Measurements from ENCODE around the gene NOP9.

DNA sequence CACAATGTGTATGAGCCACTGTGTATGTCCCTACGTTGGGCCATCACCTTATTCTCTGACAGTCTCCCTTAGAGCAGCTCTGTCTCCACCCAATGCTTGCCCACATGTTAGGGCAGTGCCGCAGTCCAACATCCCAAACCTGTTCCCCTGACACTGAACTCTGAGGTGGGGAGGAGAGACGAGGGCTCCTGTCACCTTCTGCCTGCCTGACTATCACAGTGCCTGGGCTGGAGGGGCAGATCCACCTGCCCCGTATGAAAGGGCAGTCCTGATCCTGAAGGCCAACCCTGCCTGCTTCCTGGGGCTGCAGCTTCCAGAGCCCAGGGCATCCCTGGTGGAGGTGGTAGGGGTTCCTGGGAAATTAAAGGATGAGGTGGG, 38.9 kb upstream of the NOP9 start:
- TF ChIP-seq, protein P1, sequence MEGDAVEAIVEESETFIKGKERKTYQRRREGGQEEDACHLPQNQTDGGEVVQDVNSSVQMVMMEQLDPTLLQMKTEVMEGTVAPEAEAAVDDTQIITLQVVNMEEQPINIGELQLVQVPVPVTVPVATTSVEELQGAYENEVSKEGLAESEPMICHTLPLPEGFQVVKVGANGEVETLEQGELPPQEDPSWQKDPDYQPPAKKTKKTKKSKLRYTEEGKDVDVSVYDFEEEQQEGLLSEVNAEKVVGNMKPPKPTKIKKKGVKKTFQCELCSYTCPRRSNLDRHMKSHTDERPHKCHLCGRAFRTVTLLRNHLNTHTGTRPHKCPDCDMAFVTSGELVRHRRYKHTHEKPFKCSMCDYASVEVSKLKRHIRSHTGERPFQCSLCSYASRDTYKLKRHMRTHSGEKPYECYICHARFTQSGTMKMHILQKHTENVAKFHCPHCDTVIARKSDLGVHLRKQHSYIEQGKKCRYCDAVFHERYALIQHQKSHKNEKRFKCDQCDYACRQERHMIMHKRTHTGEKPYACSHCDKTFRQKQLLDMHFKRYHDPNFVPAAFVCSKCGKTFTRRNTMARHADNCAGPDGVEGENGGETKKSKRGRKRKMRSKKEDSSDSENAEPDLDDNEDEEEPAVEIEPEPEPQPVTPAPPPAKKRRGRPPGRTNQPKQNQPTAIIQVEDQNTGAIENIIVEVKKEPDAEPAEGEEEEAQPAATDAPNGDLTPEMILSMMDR (conservative IDR thresholded peaks at IDR 0.05; ENCODE audit: low read depth, low read length), result no peak
- TF ChIP-seq EZH2 (IDR thresholded peaks at IDR 0.05; ENCODE audit: borderline replicate concordance, low read depth, low read length, poor library complexity, severe bottlenecking), result no peak
